Ammon's horn (tissue), 1 donor: ENCODE measurements around the gene FOSL1.
"Not testable (repeated sequence)": the region's sequence is repeated elsewhere in the genome, so short reads cannot be mapped to it uniquely, and the experiment has no call there.

ENCODE experiments used
- DNase-seq: peaks from one replicate; pipeline ENCODE4 v3.0.0-alpha.2; 2016; ENCODE audit warnings: low spot score

Gene FOSL1

GRCh38 chr11:65852508-65853245, 47.5 kb downstream of the FOSL1 start:
- DNase-seq, result peak; percentile 1

- no peak for DNase-seq
These were observed 48.2 kb downstream of the FOSL1 start for GRCh38 chr11:65851811-65852507.

- DNase-seq, result no peak
These were observed 49.1 kb downstream of the FOSL1 start for GRCh38 chr11:65851083-65851579.

GRCh38 chr11:65850217-65851082, 49.7 kb downstream of the FOSL1 start:
- DNase-seq, result no peak

- DNase-seq, result no peak
These were observed 50.4 kb downstream of the FOSL1 start for GRCh38 chr11:65849771-65850216.

- no peak for DNase-seq
These were observed 50.8 kb downstream of the FOSL1 start for GRCh38 chr11:65849366-65849765.

- not testable (repeated sequence) for DNase-seq
These were observed 51.5 kb downstream of the FOSL1 start for GRCh38 chr11:65848693-65849092.

- DNase-seq, result no peak
These were observed 52.4 kb downstream of the FOSL1 start for GRCh38 chr11:65847746-65848145.

GRCh38 chr11:65844231-65844872, 55.8 kb downstream of the FOSL1 start:
- DNase-seq, result no peak

- DNase-seq, result no peak
These were observed 56.4 kb downstream of the FOSL1 start for GRCh38 chr11:65843811-65844210.

- no peak for DNase-seq
These were observed 58.0 kb downstream of the FOSL1 start for GRCh38 chr11:65842144-65842543.
